HG03095 (cell line): ENCODE results near the gene WNT5A.

Source experiments
- ATAC-seq: cut with Tn5 transposase; IDR thresholded peaks from one replicate; pipeline ENCODE4 v1.9.1; 2021; ENCODE audit warnings: moderate library complexity; ENCODE audit not compliant: unreplicated experiment

Gene WNT5A

DNA sequence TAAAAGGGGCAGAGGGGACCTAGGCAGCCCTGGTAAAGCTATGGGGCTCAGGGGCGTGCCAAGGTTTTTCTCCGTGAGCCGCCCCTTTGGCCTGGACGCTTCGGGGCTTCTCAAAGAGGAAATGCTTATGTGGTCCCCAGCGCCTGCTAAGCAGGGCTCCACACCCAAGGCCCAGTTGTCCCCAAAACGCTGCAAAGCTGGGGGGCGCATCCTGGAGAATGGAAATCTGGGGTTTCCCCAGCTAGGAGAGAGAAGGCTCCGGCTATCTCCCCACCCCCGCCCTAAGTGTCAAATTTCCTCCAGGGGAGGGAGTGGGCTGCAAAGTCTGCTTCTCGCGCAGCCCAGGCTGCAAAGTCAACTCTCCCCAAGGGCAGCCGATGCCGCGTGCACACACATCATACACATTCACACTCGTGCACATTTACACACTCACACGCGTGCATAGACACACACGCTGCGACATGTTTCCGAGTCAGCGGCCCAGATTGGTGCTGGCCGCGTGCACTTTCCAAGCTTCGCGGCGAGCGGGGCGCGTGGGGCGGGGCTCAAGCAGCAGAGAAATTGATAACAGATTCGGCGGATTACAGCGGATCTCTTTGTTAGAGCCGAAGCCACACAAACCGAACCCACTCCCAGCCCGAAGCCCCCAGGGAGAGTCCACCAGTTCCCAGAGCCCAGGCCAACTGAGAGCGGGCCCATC is 4.5 kb downstream of the WNT5A start:
- ATAC-seq: no peak

DNA sequence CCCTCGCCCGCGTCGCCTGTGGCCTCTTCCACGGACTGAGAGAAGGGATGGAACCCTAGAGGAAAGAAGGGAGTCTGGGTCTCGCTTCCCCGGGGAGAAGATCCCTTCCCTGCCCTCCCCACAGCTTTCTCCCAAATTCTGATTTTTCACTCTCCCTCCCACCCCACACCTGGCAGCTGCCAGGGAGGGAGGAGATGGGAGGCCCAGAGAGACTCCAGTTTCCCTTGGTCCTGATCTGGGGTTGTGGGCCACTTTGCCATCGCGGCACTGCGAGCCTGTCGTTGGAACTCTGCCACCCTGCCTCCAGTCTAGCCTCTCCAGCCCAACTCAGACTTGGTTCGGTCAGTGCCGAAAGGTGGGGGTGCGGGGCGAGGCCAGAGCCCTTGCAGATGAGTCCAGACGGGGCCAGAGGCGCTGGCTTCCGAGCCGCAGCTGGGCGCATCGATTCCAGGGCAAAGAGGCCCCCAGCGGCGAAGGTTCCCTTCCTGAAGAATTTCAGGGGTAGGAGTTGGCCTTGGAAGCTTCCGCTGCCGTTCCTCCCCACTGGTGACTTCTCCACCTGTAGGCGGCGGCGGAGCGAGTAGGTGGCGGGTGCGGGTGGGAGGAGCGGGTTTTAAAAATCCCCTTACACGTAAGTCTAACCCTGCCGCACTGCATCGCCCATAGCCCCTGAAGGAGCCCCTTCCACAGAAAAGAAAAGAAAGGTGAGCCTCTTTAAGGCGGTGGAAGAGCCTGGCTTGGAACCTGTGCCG is 5.2 kb downstream of the WNT5A start:
- ATAC-seq: no peak

DNA sequence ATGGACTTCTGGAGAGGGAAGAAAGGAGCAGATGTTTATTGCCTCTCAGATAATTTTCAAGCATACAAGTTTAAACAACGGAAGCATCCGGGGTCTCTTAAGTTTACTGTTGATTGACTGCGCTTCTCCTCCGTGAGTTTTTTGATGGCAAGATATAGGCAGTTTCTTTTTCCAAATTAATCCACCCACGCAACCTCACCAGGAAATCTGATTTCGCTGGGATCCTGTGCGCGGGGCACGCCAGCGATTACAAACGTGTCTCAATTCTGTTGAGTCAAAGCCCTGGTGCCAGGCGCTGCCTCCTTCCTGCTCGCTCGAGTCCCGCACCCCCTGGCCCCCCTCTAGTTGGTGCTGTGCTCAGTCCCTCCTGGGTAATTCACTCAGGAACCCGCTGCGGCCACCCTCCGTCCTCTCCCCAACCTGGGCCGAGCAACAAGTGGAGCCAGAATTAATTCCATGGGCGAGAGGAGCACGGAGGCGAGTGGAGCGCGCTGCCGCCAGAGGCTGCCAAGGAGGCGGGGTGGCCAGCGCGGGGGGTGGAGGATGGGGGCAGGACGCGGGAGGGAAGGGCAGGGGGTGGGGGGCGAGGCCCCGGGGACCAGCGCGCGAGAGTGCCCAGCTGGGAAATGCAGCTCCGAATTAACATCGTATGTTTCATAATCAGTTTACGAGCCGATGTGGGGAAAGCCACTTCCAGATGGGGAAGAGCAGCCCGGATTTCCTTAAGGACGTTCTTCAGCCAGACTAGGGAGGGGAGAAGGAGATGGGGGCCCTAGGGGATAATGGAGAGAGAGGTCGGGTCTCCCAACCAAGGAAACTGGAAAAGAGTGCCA is 6.0 kb downstream of the WNT5A start:
- no peak for ATAC-seq

DNA sequence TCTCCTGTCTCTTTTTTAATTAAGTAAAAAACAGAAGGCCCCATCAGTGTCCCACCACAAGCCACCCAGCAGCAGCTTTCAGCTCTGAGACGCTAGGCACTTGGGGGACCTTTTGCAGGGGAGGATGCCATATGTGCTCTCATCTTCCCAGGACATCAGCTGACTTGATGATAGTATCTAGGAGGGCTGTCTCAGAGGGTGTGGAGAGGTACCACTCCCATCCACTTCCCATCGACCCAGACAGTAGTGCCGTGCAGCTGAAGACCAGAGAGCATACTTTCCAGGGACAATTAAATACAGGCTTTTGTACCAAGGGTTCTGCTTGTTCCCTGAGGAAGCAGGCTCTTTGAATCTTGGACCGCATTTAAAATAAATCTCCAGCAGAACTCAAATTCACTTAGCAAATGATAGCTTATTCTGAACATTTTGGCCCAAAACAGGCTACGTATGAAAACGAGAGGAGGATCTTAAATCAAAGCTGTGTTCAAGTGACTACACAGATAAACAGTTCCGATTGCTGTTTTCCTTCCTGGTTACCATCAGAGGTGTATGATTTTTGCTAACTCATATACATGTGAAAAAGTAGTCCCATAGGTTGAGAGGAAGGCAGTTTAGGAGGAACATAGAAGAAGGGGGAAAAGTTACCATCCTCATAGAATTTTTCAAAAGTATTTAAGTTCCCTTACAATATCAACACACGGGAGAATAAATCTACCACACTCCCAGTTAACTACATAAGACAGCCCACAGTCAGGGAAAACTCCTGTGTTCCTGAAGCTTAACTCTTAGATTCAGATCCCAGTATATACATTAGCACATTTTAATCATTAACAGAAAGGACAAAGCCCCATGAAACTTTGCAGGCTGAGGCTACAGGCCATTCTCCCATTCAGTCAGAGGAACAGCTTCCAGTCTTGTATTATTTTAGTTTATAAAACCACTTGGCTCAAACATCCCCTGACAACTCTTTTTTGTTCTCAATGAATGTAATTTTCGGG is 9.5 kb downstream of the WNT5A start:
- no peak for ATAC-seq

DNA sequence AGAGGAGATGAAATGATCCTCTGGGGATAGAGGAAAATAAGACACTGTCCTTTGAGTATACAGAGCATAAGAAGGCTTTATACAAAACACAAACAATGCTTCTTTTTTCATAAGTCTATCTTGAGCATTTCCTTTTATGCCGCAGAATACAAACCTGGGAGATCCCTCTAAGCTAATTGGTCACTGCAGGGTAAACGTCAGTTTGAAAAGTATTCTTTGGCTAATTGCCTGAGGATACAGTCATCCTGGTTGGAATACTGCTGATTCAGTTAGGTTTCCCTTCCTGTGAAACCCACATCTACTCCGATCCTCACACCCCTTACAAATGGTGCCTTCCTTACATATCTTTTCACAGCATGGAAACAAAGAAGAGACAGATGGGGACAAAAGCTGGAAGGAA is 10.6 kb downstream of the WNT5A start:
- no peak for ATAC-seq

DNA sequence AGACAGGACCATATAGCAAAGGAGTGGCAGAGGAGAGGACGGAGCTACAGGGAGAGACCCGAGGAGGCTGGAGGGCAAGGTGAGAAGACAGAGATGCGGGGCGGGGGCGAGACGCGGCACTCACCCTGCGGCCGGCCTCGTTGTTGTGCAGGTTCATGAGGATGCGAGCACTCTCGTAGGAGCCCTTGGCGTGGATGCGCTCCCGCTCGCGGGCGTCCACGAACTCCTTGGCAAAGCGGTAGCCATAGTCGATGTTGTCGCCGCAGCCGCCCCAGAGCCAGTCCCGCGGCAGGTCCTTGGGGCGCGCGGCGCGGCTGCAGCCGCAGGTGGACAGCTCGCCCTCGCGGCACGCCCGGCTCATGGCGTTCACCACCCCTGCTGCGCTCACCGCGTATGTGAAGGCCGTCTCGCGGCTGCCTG is 12.9 kb downstream of the WNT5A start:
- ATAC-seq: no peak

DNA sequence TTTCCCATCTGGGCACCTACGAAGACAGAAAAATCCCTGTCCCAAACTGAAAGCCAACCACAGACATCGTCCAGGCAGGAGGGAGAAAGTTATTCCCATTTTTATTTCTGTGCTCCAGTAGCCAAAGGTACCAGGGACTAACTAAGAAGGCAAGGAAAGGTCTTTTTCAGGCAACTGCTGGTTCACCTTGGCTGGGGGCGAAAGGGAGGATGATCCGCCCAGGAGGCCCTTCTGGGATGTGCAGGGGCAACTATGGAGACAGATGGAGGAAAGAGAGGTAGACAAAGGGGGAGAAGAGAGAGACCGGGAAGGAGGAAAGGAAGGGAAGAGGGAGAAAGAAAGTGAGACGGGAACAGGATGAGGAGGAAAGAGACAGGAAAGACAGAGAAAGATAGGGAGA is 13.3 kb downstream of the WNT5A start:
- no peak for ATAC-seq

DNA sequence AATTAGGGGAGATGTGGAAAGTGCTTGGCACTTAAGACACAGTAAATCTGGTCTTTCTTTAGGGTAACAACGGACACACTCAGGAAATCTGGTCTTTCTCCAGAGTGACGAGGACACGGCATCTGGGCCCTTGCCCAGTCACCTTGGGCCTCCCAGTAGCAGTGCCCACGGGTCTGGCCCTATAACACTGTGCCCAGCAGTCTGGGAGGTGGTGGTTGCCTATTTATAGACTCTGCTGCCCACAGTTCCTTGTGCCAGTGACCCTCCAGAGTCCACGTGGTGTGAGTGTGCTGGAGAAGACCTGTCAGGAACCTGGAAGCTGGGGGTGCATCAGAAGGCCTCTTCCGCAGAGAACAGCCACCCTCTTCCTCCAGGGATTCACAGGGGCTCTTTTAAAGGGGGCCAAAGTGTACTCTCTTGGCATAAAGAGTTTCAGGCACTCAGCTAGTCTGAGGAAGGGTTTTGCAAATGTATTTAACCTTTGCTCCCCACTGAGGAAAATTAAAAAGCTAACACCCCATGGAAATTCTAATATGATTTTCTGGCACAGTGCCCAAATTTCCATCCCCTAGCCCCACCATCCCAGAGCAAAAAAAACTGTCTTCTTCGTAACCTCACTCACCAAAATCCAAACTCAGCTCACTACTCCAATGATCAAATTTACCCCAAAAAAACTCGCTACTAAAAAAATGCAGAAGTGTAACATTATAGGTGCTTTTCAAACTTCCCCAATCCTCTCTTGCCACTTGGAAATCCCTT is 15.4 kb downstream of the WNT5A start:
- no peak for ATAC-seq

DNA sequence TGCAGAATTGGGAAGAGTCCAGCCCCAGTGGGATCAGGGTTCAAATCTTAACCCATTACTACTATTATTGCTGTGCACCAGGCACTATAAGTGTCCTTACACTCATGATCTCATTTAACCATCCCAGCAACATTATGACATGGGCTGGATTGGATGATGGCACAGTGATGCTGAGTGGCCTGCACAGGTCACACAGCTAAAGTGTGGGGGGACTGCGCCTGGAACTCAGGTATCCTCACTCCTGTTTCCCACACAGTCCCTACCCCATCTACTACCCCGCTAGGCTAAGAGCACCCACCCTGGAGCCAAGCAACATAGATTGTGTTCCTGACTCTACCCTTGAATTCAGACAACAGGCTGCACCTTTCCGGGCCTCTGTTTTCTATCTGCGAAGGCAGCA is 16.0 kb downstream of the WNT5A start:
- no peak for ATAC-seq

DNA sequence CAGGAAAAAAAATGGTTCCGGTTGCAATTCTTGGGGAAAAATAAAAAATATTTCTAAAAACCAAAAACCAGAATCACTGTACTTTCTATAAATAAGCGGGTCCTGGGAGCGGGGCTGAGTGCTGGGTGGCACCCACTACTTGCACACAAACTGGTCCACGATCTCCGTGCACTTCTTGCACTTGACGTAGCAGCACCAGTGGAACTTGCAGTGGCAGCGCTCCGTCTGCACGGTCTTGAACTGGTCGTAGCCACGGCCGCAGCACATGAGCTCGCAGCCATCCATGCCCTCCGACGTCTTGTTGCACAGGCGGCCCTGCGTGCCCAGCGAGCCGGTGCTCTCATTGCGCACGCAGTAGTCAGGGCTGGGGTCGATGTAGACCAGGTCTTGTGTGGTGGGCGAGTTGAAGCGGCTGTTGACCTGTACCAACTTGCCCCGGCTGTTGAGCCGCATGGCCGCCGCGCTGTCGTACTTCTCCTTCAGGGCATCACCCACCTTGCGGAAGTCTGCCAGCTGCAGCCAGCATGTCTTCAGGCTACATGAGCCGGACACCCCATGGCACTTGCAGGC is 17.1 kb downstream of the WNT5A start:
- no peak for ATAC-seq

DNA sequence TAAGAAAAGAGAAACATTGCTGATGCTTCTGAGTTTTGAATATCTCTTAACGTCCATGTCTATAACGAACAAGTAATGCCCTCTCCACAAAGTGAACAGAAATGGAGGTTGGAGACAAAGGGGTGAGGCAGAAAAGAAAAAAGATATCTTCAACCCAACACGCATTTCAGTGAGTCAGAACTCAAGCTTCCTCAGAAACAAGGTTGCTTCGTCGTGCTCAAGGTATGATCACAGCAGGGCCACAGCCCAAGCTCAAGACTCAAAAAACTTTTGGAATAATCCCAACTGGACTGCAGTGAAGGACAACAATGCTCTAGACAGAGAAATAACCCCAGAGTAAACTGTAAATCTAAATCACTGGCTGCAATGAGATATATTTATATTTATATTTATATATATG is 18.9 kb downstream of the WNT5A start:
- no peak for ATAC-seq

DNA sequence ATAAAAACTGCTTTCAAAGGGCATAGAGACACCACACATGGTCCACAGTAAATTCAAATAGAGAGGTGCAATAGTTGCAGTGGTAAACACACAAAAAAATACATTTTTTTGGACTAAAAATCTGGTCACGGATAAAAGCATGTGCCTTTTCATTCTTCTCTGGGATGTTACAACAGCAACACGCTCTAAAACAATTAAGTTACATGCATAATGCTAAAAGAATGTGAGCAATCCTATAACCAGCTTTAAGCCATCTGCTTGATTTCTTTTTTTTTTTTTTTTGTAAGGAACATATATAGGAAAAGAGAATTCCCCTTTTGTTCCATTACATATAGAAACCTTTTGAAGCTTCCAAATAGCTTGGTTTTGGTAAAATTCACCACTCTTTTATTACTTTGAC is 20.0 kb downstream of the WNT5A start:
- no peak for ATAC-seq

DNA sequence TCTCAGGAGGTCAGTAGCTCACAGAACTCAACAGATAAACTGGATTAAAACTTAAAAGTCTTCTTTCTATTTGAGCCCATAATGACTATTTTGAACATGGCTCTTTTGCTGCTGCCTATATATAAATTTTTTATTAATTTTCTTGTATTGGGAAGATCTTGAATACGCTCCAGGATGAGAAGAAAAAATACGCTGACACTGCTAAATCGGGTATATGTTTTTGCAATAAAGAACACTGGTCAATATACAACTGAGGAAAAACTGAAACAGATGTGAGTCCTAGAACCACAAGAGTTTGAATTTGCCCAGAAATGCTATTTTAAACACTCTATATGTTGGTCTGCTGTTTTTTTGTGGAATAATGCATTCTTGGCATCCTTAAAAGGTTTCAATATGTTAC is 20.6 kb downstream of the WNT5A start:
- ATAC-seq: no peak

DNA sequence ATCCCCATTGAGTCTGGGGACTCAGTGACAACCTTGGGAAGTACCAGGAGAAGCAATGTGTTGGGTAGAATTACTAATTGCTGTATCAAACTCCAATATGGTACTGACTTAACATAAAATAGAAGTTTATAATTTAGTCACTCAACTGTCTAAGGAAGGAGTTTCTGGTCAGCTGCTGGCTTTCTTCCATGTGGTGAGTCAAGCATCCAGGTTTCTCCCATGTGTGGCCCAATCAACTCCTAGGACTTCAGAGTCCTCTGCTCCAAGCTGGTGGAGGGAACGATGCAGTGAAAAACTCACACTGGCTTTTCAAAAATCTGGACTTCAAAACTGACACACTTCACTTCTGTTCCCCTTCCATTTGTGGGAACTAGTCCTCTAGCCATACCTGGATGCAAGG is 25.2 kb downstream of the WNT5A start:
- no peak for ATAC-seq

DNA sequence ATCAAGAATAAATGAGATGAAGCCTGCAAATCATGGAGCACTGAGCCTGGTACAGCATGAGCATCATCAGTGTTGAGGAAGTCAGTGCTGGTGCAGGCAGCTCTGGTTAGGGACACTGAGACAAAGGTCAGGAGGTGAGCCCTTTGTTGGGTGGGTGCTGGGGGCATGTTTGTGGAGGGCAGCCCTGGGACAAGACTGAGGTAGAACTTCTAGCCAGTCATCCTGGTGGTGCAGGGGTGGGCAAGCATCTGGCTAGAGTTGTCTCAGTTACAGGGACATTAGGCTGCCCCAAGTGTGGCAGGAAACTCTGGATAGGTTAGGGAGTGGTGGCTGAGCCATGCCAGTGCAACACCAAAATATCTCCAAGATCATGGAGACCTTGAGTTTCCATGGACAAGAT is 27.3 kb downstream of the WNT5A start:
- ATAC-seq: no peak

DNA sequence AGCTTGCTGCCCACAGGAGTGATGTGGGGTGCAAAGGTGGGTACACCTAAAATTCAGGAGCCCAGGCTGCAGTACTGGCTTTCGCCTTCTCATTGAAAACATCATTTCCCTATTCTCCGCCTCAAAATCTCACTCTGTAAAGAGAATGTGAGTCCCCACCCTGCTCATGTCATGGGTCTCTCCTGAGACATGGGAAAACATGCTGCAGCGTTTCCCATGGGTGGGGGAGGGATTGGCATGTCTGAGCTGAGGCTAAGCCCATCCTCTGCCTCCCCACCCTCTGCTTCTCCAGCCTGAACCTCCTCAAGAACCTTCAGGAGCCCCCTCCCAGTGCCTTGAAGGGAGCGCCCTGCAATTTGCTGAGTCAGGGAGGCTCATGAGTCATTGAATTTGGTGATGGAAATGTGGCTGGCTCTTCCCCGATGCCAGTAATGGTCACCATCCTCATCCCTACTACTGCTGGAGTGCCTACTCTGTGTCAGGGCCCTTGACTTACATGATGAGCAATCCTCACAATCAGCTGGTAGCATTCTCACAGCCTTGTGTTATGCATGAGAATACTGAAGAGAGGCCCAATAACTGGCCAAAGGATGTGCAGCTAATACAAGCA is 28.8 kb downstream of the WNT5A start:
- no peak for ATAC-seq

DNA sequence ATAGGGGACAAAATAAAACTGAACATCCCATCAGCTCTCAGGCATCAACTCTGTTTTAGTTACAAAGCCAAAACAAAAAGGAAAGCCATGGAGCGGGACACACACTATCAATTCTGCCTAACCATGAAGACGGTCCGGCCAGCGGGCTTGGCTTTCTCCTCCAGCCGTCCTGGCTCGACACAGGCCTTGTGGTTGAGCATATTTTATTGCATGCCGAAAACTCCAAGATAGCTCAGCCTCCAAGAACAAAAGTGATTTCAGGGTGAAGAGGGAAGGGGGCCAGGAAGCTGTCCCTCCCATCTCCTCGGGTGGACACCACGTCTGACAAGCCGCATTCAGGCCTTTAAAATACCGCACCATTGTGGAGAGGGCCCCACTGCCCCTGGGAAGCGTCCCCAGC is 31.2 kb downstream of the WNT5A start:
- no peak for ATAC-seq

DNA sequence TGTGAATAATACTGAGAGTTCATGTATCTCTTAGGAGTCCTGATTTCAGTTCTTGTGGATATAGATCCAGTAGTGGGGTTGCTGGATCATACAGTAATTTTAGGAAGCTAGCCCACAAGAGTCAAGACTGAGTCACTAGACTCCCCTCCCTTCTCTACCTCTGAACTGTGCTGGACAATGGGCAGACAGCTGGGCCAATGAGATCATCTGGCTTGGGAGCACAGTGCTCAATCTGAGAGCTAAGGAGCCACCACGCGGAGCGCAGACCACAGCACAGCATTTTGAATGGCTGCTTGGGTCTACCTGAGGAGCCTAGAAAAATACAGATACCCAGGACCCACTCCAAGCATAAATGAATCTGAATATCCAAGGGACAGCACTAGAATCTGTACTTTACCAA is 32.5 kb downstream of the WNT5A start:
- no peak for ATAC-seq

DNA sequence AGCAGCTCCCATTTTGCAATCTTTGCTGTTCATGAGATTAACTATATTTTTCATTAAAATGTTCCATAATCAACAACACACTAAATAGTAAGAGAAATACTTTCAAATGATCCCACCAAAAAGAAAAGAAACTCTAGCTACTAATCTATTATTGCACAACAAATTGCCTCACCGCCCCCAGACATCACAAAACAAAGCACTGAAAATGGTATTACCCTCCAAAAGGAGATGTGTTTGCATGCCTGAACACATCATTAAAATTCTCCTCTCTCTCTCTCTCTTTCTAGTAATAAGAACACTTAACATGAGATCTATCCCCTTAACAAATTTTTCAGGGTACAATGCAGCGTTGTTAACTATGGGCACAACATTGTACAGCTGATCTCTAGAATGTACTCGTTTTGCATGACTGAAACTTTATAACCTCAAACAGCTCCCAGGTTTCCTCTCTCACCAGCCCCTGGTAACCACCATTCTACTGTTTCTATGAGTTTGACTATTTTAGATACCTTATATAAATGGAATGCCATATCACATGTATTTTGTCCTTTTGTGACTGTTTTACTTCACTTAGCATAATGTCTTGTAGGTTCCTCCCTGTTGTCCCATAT is 33.1 kb downstream of the WNT5A start:
- ATAC-seq: no peak
